Vagina (tissue), 2 donors: Measurements from ENCODE around the gene DLG2.

Experiments used
- CTCF ChIP-seq, 3 experiments: fragments of 450-650 bp in 2 of 3; fragments of 200-600 bp in 1 of 3; sonication (generic) in 1 of 3; IDR thresholded peaks; one replicate each; pipeline ENCODE4 v1.5.1; 2017 to 2019; ENCODE audit warnings: antibody characterized with exemption in 3 of 3, mild to moderate bottlenecking in 2 of 3, moderate library complexity in 2 of 3
- POLR2A ChIP-seq, 2 donors: fragments of 450-650 bp; IDR thresholded peaks; one replicate each; pipeline ENCODE4 v1.6.1; 2017; ENCODE audit warnings: antibody characterized with exemption in 2 of 2, mild to moderate bottlenecking in 2 of 2, moderate library complexity in 2 of 2
- POLR2AphosphoS5 ChIP-seq, 2 donors: sonication (generic); formaldehyde crosslinking; IDR thresholded peaks; one replicate each; pipeline ENCODE4 v1.9.0; 2017; ENCODE audit warnings: antibody characterized with exemption in 2 of 2, mild to moderate bottlenecking in 2 of 2, low read depth in 1 of 2; ENCODE audit not compliant: insufficient read depth in 1 of 2

- TF ChIP-seq CTCF (IDR thresholded peaks at IDR 0.05) (no peak), POLR2AphosphoS5 (IDR thresholded peaks at IDR 0.05; ENCODE audit: insufficient read depth in 1 of 2, low read depth in 1 of 2) (no peak), POLR2A (IDR thresholded peaks at IDR 0.05) (no peak)
Observed at GRCh38 chr11:84721561-84721961, 905.6 kb downstream of the DLG2 start.
